Measurements from ENCODE around the gene DBI. TPM values are rescaled to one million over a fixed set of nuclear protein-coding genes. Genes with fewer than 3 reads are reported as not detected.

The DBI gene
- total RNA-seq, 6 experiments from 2014 or later, result 76.6 to 139 (median 101) TPM

DNA sequence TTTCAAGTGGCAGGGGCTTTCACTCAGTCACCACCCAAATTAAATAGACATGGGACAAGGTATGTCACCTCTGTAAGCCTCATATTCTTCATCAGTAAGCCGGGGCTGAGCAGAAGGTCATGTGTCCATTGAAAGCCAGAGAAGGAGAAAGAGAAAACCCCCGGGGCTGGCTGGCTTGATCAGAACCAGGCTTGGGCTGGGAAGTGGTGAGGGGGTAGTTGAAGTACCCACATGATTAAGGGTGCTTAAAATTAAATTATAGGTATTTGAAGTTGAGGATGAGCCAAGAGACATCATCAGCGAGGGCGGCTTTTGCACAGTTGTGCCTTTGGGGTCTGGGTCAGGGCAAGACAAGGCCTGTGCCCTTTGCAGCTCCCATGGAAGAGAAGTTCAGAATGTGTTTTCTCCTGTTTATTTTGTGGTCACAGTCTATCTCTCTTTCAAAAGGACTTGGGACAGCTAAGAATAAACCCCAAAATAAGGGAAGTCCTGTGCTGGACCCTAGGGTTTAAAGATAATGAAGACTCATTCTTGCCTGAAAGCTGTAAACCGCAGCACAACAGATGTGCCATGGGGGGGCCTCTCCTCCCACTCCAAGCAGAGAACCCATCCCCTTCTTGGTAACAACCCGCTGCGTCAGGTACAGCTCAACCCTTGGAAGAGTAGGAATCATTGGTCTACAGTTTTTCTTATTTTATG lies 10.7 kb downstream of the DBI start:
- H3K4me3 Mint-ChIP-seq, result no peak overlapping the region

DNA sequence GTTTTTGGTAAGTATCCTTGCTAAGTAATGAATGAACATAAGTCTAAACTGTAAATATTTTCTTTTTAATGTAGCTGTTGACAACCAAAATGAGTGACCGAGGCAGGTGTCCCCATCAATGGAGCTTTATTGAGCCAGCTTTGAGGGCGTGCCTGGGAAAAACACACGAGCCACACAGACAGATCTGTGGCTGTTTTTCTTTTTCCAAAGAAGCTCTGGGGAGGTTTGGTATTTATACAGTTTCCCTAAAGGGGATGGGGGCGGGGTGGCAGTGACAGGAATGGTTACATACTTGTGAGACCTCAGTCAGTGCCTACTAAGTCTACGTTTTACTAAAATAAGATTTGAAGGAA lies 11.2 kb downstream of the DBI start:
- H3K36me3 Mint-ChIP-seq (ENCODE audit: low read depth), result peaks cover 20% of the 10 kb centered on the region
- no peak overlapping the region for H3K4me3 Mint-ChIP-seq
- H3K27me3 Mint-ChIP-seq (ENCODE audit: insufficient read depth), result peaks cover 14% of the 10 kb centered on the region
- no peaks in the 10 kb centered on the region; the same call in 1 of the 2 replicates for H3K9me3 Mint-ChIP-seq
- DNase-seq, result no peak
- TF ChIP-seq, protein P1, sequence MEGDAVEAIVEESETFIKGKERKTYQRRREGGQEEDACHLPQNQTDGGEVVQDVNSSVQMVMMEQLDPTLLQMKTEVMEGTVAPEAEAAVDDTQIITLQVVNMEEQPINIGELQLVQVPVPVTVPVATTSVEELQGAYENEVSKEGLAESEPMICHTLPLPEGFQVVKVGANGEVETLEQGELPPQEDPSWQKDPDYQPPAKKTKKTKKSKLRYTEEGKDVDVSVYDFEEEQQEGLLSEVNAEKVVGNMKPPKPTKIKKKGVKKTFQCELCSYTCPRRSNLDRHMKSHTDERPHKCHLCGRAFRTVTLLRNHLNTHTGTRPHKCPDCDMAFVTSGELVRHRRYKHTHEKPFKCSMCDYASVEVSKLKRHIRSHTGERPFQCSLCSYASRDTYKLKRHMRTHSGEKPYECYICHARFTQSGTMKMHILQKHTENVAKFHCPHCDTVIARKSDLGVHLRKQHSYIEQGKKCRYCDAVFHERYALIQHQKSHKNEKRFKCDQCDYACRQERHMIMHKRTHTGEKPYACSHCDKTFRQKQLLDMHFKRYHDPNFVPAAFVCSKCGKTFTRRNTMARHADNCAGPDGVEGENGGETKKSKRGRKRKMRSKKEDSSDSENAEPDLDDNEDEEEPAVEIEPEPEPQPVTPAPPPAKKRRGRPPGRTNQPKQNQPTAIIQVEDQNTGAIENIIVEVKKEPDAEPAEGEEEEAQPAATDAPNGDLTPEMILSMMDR (IDR thresholded peaks at IDR 0.05), result no peak
- no peak overlapping the region for H3K27ac Mint-ChIP-seq
- H3K4me1 Mint-ChIP-seq (ENCODE audit: low read depth), result no peaks in the 10 kb centered on the region

More for the DNA sequence above, 10.7 kb downstream of the DBI start:
- Mint-ChIP-seq H3K27ac (no peak overlapping the region), H3K4me1 (ENCODE audit: low read depth) (no peaks in the 10 kb centered on the region), H3K9me3 (no peaks in the 10 kb centered on the region; the same call in 1 of the 2 replicates), H3K27me3 (ENCODE audit: insufficient read depth) (peaks cover 16% of the 10 kb centered on the region), H3K36me3 (ENCODE audit: low read depth) (peaks cover 25% of the 10 kb centered on the region)
- DNase-seq, result no peak
- TF ChIP-seq, protein P1 (IDR thresholded peaks at IDR 0.05), result no peak

DNA sequence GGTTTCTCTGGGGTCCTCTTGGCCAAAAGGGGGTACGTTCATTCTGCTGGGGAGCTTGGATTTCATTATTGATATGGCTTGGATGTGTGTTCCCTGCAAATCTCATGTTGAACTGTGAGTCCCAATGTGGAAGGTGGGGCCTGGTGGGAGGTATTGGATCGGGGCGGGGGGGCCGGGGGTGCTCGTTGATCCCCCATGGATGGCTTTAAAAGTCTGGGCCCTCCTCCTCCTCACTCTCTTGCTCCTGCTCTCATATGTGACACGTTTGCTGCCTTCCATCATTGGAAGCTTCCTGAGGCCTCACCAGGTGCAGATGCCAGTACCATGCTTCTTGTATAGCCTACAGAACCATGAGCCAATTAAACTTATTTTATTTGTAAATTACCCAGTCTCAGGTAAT lies 11.8 kb downstream of the DBI start:
- H3K4me3 Mint-ChIP-seq, result no peak overlapping the region
- no peaks in the 10 kb centered on the region; the same call in 1 of the 2 replicates for H3K9me3 Mint-ChIP-seq
- H3K27me3 Mint-ChIP-seq (ENCODE audit: insufficient read depth), result peaks cover 17% of the 10 kb centered on the region
- no peak for DNase-seq
- TF ChIP-seq, protein P1 (IDR thresholded peaks at IDR 0.05), result no peak
- no peaks in the 10 kb centered on the region for H3K4me1 Mint-ChIP-seq (ENCODE audit: low read depth)
- no peak overlapping the region for H3K27ac Mint-ChIP-seq
- peaks cover 14% of the 10 kb centered on the region for H3K36me3 Mint-ChIP-seq (ENCODE audit: low read depth)

DNA sequence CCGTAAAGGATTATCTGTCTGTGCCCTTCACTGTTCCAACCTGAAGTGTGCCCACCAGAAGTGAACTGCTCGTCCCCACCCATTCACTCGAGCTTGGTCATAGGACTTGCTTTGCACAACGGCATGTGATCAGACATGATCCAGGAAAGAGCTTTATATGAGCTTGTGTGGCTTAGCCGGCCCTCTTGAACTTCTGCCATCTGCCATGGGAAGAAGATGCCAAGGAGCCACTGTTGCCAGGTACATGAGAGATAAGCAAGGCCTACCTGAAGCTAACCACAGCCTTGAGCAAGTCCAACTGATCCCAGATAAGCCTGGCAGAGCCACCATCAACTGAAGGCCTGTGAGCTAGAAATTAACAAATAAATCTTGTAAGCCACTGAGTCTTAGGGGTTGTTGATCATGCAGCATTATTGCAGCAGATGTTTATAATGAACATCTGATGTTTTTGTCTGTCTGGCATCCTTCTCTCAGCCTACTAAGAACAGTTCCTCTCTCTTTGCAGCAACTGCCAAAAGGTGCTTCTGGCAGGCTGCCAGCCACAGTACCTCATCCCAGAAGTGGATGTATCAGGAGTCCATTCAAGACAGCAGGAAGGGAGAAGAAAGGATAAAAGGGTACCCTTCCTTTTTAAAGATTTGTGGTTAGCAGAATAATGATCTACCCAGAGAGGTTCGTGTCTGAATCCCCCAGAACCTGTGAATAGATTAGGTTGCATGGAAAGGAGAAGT lies 16.8 kb downstream of the DBI start:
- H3K27me3 Mint-ChIP-seq (ENCODE audit: insufficient read depth), result peaks cover 22% of the 10 kb centered on the region
- H3K9me3 Mint-ChIP-seq, result no peaks in the 10 kb centered on the region
- TF ChIP-seq, protein P1 (IDR thresholded peaks at IDR 0.05), result no peak
- H3K27ac Mint-ChIP-seq, result no peak overlapping the region
- no peak for DNase-seq
- H3K4me1 Mint-ChIP-seq (ENCODE audit: low read depth), result peaks cover 8% of the 10 kb centered on the region; the same call in 1 of the 2 replicates
- H3K4me3 Mint-ChIP-seq, result no peak overlapping the region
- H3K36me3 Mint-ChIP-seq (ENCODE audit: low read depth), result no peaks in the 10 kb centered on the region

DNA sequence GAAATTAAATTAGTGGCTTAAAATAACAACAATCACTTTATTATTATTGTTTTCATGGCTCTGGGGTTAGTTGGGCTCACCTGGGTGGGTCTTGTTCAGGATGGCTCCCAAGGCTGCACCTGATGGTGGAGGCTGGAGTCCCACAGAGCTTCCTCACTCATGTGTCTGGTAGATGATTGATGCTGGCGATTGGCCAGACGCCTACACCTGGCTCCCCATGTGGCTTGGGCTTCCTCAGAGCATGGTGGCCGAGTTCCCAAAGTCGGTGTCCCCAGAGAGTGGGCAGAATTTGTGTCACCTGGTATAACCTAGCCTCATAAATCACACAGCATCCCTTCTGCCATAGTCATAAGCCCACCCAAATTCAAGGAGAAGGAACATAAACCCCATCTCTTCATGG lies 18.2 kb downstream of the DBI start:
- no peak overlapping the region for H3K27ac Mint-ChIP-seq
- peaks cover 17% of the 10 kb centered on the region for H3K4me1 Mint-ChIP-seq (ENCODE audit: low read depth)
- H3K27me3 Mint-ChIP-seq (ENCODE audit: insufficient read depth), result peaks cover 18% of the 10 kb centered on the region

More for the DNA sequence above, 18.2 kb downstream of the DBI start:
- TF ChIP-seq, protein P1 (IDR thresholded peaks at IDR 0.05), result no peak
- DNase-seq, result no peak
- H3K4me3 Mint-ChIP-seq, result no peak overlapping the region
- H3K9me3 Mint-ChIP-seq, result no peaks in the 10 kb centered on the region
- H3K36me3 Mint-ChIP-seq (ENCODE audit: low read depth), result no peaks in the 10 kb centered on the region

Data from HFFc6 (cell line).